DND-41 (cell line): ENCODE data around the gene ACSL4.

Experiments used
- ATAC-seq: fragments of 200-7000 bp; cut with Tn5 transposase; 3 replicates; pipeline ENCODE4 v1.9.1; 2021; ENCODE audit warnings: low read depth; ENCODE audit not compliant: insufficient read depth
- DNase-seq: peaks from one replicate; pipeline ENCODE4 v3.0.0-alpha.2; 2020
- H2AFZ ChIP-seq: 2 replicates; pipeline ENCODE4 v1.6.0; 2012; ENCODE audit warnings: low read depth, low read length
- H3K27ac ChIP-seq: 2 replicates; pipeline ENCODE4 v1.5.1; 2012; ENCODE audit warnings: low read length, inconsistent platforms
- H3K27me3 ChIP-seq: fragments of 200-600 bp; sonication (generic); 2 replicates; pipeline ENCODE4 v1.6.0; 2012; ENCODE audit warnings: low read length, mild to moderate bottlenecking, inconsistent platforms; ENCODE audit not compliant: insufficient read depth, poor library complexity
- H3K36me3 ChIP-seq: 2 replicates; pipeline ENCODE4 v1.5.1; 2012; ENCODE audit warnings: low read length, inconsistent platforms; ENCODE audit not compliant: insufficient read depth
- H3K4me1 ChIP-seq: 2 replicates; pipeline ENCODE4 v1.5.1; 2012; ENCODE audit warnings: mild to moderate bottlenecking, low read length; ENCODE audit not compliant: insufficient read depth
- H3K4me2 ChIP-seq: 2 replicates; pipeline ENCODE4 v1.6.0; 2012; ENCODE audit warnings: mild to moderate bottlenecking, moderate library complexity, low read length, inconsistent platforms; ENCODE audit not compliant: insufficient read depth
- H3K4me3 ChIP-seq, 2 experiments: fragments of 200-600 bp in 1 of 2; shearing (Covaris generic) in 1 of 2; 2 replicates each; pipeline ENCODE4 v1.5.1; 2012 to 2016; ENCODE audit warnings: inconsistent platforms in 2 of 2, low read length in 2 of 2, mild to moderate bottlenecking in 2 of 2, low read depth in 1 of 2, moderate library complexity in 1 of 2
- H3K79me2 ChIP-seq: 2 replicates; pipeline ENCODE4 v1.6.0; 2012; ENCODE audit warnings: low read length, inconsistent platforms; ENCODE audit not compliant: insufficient read depth
- H3K9ac ChIP-seq: 2 replicates; pipeline ENCODE4 v1.6.0; 2012; ENCODE audit warnings: low read depth, mild to moderate bottlenecking, inconsistent platforms, low read length, moderate library complexity
- H3K9me3 ChIP-seq: 2 replicates; pipeline ENCODE4 v1.5.1; 2012; ENCODE audit warnings: low read length, moderate library complexity, mild to moderate bottlenecking, inconsistent platforms; ENCODE audit not compliant: insufficient read depth, severe bottlenecking
- H4K20me1 ChIP-seq: 2 replicates; pipeline ENCODE4 v1.6.0; 2012; ENCODE audit warnings: low read length; ENCODE audit not compliant: insufficient read depth
- EZH2 ChIP-seq: IDR thresholded peaks from 3 replicates; pipeline ENCODE4 v1.6.1; 2012; ENCODE audit warnings: borderline replicate concordance, low read depth, mild to moderate bottlenecking, moderate library complexity, low read length, inconsistent platforms; ENCODE audit not compliant: severe bottlenecking
- TF ChIP-seq, protein P1 (sequence below): IDR thresholded peaks from 2 replicates; pipeline ENCODE4 v1.5.1; 2012; ENCODE audit warnings: borderline replicate concordance, low read length, moderate library complexity, mild to moderate bottlenecking; ENCODE audit not compliant: poor library complexity, severe bottlenecking; ENCODE audit errors: extremely low read depth

The ACSL4 gene

DNA sequence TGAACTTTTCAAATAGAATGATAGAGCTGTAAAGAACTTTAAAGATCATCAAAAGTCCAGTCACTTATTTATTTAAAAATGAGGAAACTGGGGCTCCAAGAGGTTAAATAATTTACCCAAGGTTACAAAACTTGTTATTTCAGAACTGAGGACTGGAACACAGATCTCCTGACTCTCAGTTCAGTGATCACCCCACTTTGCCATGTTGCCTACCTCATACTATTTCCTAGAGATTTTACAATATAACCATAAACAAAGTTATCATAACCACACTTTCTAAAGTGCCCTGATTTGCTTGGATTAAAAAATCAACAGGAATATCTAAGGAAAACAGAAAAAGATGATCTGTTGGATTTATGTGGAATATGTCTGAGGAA is 7.4 kb upstream of the ACSL4 start:
- no peaks in the 10 kb centered on the region for H3K9me3 ChIP-seq
- no peak overlapping the region for H3K4me2 ChIP-seq
- H3K4me3 ChIP-seq = no peak overlapping the region
- no peaks in the 10 kb centered on the region for H3K27me3 ChIP-seq
- H3K79me2 ChIP-seq = no peaks in the 10 kb centered on the region
- no peak overlapping the region for H2AFZ ChIP-seq
- no peak overlapping the region for H3K9ac ChIP-seq
- no peaks in the 10 kb centered on the region for H3K4me1 ChIP-seq
- H4K20me1 ChIP-seq = no peaks in the 10 kb centered on the region
- no peak for TF ChIP-seq EZH2
- TF ChIP-seq, protein P1, sequence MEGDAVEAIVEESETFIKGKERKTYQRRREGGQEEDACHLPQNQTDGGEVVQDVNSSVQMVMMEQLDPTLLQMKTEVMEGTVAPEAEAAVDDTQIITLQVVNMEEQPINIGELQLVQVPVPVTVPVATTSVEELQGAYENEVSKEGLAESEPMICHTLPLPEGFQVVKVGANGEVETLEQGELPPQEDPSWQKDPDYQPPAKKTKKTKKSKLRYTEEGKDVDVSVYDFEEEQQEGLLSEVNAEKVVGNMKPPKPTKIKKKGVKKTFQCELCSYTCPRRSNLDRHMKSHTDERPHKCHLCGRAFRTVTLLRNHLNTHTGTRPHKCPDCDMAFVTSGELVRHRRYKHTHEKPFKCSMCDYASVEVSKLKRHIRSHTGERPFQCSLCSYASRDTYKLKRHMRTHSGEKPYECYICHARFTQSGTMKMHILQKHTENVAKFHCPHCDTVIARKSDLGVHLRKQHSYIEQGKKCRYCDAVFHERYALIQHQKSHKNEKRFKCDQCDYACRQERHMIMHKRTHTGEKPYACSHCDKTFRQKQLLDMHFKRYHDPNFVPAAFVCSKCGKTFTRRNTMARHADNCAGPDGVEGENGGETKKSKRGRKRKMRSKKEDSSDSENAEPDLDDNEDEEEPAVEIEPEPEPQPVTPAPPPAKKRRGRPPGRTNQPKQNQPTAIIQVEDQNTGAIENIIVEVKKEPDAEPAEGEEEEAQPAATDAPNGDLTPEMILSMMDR = no peak
- no peak for DNase-seq
- no peaks in the 10 kb centered on the region for H3K36me3 ChIP-seq
- no peak overlapping the region for H3K27ac ChIP-seq
- ATAC-seq = no peak

DNA sequence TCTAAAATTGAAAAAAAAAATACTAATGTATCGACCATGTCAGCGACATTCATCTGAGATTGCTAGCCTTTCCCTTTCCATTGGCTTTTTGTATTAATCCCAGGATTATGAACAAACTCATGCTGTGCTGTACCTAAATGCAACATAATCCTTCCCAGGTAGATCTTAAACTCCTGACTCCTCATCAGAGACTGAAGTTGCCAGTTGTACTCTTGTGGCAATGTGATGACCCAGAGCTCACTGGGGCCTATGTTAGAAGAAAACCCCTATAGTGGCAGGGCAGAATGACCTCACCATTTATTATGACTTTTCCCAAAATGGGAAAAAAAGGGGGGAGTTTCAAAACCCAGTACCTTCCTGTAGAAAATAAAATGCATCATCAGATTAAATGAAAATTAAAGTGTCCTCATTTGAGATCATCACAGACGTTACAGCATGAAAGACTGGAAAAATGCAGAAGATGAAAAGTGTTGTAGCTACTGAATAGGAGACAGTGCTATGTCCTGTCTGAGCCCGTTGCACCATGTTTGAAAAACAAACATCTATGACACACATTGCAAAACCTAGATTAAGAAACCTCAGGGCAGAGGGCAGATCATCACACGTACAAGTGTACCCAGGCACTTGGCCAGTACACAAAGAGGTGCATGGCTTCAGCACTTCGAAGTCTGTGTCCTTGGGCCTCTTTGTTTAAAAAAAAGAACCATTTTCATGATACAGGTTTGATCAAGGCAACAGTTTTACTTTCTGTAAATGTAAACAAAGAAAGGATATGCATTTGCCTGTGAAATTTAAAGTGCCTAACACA is 6.8 kb upstream of the ACSL4 start:
- H3K36me3 ChIP-seq = no peaks in the 10 kb centered on the region
- H3K9me3 ChIP-seq = no peaks in the 10 kb centered on the region
- no peak for ATAC-seq
- no peak overlapping the region for H3K4me3 ChIP-seq
- H3K9ac ChIP-seq = no peak overlapping the region
- H2AFZ ChIP-seq = no peak overlapping the region
- no peaks in the 10 kb centered on the region for H4K20me1 ChIP-seq
- TF ChIP-seq, protein P1 = no peak
- no peak for TF ChIP-seq EZH2
- H3K27ac ChIP-seq = no peak overlapping the region
- no peaks in the 10 kb centered on the region for H3K27me3 ChIP-seq
- DNase-seq = no peak
- no peak overlapping the region for H3K4me2 ChIP-seq
- no peaks in the 10 kb centered on the region for H3K4me1 ChIP-seq
- H3K79me2 ChIP-seq = no peaks in the 10 kb centered on the region

DNA sequence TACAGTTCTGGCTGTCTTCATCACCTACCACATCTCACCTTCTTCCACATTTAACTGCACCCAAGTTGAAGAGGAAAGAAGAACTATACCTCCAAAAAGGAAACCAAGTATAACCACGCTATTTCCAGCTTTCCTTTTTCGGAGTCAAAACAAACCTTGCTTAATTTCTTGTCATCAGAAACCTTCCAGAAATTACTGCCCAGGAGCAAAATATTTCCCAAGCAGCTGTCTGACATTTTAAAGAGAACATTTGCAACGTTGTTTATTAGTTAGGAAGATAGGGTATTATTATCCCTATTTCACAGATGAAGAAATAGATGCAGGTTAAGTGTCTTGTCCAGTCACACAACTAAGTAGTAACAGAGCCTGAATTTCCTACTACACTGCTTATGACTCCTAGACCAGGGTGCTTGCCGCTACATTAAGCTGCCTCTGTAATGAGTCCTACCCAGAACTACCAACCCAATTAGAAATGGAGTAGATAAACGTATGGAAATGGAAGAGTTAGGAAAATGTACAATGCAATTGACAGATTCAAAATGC is 2.2 kb upstream of the ACSL4 start:
- Histone ChIP-seq H3K27me3 (no peaks in the 10 kb centered on the region), H3K36me3 (no peaks in the 10 kb centered on the region), H3K79me2 (peaks cover 27% of the 10 kb centered on the region), H3K9me3 (no peaks in the 10 kb centered on the region), H3K9ac (no peak overlapping the region), H2AFZ (0 out of 2 replicates have a peak overlapping the region, but pooled peaks have one; percentile 26), H4K20me1 (no peaks in the 10 kb centered on the region; the same call in 1 of the 2 replicates), H3K4me1 (peaks cover 28% of the 10 kb centered on the region), H3K4me2 (no peak overlapping the region), H3K27ac (no peak overlapping the region), H3K4me3 (no peak overlapping the region)
- ATAC-seq = no peak
- TF ChIP-seq, protein P1 = no peak
- no peak for TF ChIP-seq EZH2
- no peak for DNase-seq
